Renal cortical epithelial cell (primary cell): ENCODE measurements around the gene RANBP3L. TPM values are rescaled to one million over a fixed set of nuclear protein-coding genes. Genes with fewer than 3 reads are reported as not detected.
"Not testable (repeated sequence)": the region's sequence is repeated elsewhere in the genome, so short reads cannot be mapped to it uniquely, and the experiment has no call there.

Experiments
- DNase-seq: peaks from one replicate; pipeline ENCODE4 v3.0.0-alpha.2; 2011; ENCODE audit warnings: low read depth
- total RNA-seq: library from RNA; depleted of rRNA; stranded (reverse); fragments of >200 nt; gene quantifications from 2 replicates; pipeline ENCODE4 v1.2.3, GENCODE V29; 2014

Gene RANBP3L
- total RNA-seq, 1 donor from 2014 or later, result under 0.01 TPM

DNA sequence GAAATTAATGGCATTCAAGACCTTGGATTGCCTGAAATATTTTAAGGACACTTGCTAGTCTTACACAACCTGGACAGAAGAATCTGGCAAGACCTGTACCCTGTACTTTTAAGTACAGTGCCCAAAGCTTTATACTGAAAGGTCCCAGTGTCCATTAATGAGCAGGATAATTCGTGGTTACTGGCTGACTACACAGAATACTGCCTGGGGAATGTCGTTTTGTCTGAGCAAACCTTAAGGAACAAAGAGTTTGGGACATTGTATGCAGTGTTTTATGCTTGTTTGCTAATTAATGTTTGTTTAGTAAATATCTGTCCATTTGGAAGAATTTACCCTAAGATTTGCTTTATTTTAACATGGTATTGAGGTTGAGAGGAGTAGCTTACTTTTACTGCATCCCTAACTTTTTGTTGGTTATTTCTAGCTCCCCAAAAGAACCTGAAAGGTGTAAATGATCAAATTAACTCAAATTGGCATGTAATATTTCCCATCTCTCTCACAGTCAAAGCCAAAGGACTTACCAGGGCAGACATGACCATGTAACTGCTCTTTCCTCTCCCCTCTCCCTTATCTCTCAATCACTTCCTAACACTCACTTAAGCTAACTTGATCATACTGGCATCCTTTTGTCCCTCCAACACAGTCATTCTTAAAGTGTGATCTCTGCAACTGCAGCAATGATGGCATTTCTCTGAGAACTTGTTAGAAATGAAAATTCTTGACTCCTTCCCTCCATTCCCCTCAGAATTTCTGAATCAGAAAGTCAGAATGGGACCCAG is 15.7 kb downstream of the RANBP3L start:
- no peak for DNase-seq

DNA sequence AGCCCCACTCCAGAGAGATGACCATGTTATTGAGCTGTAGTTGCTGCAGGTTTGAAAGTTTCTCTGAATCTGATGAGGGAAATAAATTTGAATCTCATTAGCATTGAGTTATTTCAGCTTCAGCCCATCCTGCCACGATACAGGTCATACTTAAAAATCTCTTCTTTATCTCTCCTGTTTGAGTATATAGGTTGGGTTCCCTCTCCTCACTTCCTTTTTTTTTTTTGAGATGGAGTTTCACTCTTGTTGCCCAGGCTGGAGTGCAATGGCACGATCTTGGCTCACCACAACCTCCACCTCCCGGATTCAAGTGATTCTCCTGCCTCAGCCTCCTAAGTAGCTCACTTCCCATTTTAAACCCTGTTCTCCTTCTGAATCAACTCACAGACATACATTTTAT is 17.9 kb downstream of the RANBP3L start:
- DNase-seq, result not testable (repeated sequence)

DNA sequence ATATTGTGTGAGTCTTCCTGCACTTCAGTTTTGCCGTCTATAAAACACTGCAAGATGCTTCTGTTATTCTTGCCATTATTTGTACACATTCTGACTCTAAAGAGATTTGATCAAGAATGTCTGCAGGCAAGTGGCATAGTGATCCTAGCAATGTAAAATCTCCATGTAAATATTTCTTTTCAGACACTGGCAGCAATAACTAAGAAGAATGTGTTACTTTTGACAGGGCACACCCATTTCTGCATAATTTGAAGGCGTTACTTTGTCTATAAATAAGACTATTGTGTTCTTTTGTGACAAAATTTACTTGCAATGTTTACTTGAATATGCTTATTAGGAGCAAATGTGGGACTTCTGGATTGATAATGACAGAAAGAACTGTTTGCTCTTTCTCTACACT is 20.1 kb downstream of the RANBP3L start:
- no peak for DNase-seq

DNA sequence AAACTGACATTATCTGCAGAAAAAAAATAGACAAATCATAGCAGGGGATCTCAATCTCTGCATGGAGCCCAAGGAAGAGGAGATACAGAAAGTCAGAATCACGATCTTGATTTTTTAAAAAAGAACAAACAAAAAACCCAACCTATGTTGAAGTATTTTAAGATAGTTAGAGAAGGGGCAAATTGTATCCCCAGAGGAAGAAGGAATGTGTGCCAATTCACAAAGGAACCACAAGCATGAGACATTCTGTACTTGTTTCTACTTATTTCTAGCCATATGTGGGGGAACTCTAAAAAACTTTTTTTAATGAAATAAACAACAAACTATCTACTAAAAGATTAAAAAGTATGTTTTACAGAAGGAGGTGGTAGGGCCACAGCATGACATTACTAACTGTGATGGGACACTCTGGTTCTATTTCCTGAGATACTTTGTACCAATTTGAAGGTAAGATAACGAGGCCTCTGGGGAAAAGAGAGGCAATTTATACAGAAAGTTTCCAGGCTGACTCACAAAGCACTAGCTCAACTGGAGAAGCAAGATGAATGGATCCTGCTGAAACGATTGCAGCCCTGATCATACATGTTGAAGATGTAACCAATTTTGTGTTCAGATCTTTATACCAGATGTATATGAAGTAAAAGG is 22.5 kb downstream of the RANBP3L start:
- DNase-seq, result no peak

DNA sequence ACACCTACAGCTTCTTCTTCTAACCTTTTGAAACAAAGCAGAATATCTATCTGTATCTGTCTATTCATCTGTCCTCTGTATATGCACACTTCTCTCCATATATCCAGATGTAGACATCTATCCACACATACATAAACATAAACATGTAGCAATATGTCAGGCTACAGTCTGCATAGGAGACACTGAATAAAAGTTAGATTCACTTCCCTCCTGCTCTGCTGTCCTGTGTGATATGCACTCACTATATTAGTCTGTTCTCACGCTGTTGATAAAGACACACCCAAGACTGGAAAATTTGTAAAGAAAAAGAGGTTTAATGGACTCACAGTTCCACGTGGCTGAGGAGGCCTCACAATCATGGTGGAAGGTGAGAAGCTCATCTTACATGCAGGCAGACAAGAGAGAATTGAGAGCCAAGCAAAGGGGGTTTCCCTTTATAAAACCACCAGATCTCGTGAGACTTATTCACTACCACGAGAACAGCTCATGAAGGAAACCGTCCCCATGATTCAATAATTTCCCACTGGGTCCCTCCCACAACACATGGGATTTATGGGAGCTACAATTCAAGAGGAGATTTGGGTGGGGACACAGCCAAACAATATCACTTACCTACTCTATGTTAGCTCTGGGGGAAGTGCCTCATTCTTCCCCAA is 24.1 kb downstream of the RANBP3L start:
- DNase-seq, result no peak

DNA sequence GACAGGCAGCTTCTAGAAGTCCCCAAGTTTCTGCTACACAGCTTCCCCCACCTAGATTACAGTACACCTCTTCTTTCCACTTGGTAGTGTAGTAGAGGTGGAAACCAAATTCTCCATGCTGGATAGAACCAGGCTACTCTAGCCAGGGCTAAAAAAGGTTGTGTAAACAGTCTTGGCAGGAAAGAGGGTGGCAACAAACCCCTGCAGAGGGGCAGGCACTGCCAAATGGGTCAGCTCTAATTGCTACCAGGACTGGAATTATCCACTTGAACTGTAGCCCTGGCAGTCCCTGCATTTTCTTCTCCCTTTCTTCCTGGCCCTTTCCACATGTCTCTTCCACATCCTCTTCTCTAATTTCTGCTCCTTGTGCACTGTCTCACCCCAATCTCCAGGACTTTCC is 24.8 kb downstream of the RANBP3L start:
- DNase-seq, result no peak

DNA sequence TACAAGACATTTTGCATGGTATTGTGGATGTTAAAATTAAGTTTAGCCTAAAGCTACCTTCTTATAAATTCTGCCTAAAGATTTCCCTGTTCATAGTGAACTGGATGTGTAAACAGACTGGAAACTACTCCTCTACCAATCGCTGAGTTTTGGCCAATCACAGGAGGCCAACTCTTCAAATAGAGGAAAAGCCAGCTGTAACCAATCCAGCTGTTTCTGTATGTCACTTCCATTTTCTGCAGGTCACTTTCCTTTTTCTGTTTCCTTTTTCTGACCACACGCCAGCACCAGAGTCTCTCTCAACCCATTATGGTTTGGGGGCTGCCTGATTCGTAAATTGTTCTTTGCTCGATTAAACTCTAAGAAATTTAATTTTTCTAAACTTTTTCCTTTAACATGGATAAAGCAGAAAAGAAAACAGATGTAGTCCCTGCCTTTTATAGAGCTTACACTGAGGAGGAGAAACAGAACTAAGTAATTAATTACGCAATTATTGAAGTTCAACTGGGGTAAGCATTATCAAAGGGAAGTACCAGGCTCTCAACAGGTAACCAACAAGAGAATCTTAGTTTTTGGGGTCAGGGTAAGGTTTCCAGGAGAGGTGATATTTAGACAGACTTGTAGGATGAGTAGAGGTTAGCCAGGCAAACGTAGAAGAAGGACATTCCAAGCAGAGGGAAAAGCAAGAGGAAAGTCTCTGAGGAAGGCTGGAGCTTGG is 27.7 kb downstream of the RANBP3L start:
- no peak for DNase-seq

DNA sequence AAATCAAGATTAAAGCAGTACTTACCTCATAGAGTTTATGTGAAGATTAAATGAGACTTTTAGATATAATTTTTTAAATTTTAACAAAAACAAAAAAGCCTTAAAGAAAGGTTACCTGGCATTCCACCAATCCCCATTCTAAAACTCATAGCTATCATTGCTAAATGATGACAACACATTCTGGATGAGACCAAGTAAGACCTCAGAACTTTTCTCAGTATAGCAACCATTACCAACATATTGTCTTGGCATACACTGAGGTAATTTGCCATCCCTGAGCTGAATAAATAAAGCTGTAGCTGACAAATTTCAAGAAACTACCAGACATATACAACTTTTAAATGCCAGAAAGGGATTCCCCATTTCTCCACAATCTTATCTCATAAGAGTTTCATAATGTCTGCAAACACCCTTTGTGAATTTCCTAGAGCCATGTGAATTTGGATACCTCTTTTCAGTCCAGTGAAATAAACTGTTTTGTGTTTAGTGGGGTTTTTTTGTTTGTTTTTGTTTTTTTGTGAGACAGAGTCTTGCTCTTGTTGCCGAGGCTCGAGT is 29.5 kb downstream of the RANBP3L start:
- no peak for DNase-seq

DNA sequence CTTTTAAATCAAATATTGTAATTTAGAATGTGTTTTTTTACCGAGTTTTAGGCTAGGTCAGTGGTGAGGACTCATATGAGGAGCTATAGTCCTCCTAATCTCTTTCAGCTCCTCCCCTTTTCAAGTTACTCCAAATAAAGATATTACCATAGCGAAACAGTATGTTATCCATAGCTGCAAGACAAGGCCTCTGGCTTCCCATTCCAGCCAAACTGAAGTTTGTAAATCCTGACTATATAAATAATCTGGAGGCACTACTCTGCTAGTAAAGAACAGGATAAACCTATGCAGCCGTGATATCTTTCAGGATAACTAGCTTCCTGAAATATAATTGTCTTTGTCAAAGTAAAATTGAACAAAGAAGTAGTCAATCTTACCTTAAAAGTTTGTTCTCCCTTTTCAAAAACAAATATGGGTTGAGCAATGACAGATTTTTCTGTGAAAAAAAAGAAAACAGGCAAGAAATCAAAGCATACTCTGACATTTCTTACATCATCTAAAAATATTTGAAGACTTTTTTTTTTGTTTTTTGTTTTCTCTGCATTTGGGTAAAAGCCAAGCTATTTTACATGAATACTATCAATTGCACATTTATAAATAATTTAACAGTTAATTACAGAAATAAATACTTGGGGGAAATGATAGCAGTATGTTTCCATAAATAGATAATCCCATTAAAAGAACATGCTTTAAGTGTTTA is 30.7 kb downstream of the RANBP3L start:
- no peak for DNase-seq

DNA sequence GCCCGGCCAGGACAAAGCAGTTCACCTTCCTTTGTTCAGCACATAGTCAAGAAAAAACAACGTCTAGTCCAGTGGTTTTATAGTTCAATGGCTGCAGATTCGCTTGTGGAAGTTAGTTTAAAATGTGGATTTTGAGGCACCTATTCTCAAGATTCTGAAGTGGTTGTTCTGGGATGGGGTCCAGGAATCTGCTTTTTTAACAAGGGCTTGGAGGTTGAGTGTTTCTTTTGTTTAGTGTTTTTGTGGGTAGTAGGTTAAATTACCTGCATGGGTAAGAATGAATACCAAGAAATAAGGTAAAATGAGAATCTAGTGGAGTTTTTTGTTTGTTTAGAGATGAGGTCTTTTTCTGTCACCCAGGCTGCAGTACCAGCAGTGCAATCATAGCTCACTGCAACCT is 31.5 kb downstream of the RANBP3L start:
- DNase-seq, result no peak

DNA sequence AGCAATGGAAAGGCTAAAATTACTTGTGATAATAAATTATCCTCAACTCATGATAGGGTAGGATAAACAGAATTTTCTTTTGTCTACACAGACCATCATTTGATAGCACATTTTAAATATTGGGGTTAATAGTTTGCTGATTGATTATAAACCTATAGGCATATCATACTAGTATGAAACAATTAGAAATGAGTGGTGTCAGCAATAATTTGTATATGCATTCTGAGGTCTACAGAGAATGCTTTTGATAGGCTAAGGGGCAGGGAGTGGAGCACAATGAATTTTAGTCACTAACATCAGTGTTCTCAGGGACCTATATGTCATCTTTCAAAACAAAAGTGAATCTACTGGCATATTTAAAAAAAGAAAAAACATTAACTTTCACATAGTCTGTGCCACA is 32.2 kb downstream of the RANBP3L start:
- DNase-seq, result no peak

DNA sequence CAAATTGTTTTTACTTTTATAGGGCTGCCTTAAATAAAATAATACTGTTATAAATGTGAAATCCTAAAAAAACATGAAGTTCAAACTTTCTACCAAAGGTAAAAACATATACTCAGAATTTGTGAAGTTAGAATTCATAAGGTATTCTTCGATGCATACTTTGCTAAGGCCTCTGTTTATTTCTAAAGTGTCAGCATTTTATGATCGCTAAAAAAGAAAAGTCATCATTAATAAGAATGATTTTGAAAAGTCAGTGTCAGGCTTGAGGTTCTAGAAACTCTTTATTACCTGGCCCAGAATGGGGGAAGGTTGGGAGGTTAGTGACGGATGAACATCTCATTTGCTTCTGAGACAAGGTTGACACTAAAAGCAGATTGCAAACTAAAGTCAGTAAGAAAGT is 33.8 kb downstream of the RANBP3L start:
- DNase-seq, result no peak

DNA sequence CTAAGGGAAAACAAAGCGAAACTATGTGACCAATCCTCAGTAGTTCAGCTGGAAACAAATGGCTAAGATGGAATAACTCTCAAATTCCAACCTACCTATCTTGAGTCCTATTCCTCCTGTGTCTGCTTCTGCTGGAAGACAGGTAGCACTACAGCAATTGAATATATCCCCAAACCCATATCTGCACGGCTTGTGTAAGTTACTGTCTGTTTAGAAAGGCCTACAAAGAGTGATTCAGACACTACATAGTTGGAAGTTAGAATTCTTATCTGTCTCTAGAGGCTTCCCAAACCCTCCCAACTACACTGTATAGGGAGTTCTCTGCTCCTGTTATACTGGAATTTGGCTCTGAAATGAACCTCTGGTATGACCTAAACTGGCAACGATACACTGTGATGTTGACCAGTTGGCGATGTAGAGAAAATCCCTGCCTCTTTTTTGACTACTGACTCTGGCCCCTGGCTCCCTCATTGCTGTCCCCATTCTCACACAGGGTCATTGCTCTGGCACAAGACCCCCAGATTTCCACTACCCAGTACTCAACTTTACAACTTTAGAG is 37.4 kb downstream of the RANBP3L start:
- DNase-seq, result no peak

DNA sequence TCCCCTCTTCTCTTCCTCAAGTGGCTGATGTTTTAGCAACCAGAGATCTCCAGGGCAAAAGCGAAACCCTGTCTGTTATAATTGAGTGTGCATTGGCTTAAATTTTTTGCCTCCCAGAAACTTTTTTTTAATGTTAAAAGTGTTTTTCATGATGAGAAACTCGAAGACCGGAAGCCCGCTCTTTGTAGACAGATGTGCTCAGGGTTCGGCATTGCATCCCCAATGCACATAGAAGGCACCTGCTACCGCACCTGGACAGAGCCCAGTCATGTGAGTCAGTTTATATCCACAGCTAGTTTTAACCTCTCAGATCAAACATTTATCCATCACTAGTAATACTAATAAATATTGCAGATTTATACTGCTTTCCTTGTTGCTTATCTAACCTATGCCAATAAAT is 40.5 kb downstream of the RANBP3L start:
- no peak for DNase-seq

DNA sequence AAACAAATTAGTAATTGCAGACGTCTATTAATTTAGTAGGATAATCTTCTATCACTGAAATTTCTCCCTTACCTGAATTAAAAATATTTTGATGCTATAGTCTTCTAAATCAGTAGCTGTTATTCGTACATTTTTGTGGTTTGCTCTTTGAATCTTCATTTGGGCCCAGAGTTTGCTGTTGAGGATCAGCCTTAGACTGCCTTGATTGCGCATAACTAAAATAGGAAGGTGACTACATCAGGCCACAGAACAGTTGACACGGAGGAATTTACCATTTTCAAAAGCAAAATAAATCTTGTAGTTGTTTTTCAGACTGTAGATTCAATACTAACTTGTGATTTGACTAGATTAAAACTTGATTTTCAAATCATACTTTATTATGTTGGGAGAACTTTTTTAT is 48.1 kb downstream of the RANBP3L start:
- no peak for DNase-seq

DNA sequence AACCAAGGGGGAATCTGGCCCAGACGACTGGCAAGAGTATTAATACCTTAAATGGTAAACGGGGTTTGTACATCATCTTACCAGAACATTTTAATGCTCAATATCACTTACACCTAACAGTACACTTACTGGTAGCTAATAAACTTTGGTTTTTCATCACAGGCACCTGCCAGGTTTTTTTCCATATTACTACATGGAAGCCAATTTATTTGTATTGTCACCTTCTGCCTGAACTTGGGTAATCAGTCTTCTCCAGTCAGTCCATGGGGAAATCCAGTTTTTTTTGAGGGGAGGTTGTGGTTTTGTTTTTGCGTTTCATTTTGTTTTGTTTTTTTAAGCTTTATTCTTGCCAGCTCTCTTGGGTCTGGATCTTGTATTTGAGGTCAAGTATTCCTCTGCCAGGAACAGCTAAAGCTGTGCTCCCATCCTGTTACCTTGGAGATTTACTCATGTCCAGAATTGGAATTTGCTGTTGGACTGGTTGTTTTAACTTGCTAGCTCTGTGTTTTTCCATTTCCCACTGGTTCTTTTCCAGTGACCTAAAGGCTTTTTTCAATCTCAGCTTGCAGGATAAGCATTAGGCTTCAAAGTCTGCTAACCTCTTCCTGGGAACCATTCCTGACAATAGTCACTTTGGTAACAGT is 48.9 kb downstream of the RANBP3L start:
- peak; percentile 48 for DNase-seq

DNA sequence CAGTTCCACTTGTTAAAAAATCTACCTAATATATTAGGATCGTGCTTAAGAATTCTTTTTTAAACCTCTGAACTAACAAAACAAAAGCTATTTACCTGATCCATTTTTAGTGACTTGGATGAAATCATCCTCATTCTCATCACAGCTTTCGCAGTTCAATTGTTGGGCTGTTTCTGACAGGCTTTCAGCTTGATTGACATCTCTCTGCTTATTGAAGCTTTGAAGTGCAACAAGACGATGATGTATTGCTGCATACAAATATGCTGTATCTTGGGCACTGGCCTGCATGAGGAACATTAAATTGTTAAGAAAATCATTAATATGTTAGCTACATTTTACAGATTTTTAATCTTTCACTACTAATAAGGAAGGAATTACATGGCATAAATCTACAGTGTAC is 50.5 kb downstream of the RANBP3L start:
- DNase-seq, result no peak

DNA sequence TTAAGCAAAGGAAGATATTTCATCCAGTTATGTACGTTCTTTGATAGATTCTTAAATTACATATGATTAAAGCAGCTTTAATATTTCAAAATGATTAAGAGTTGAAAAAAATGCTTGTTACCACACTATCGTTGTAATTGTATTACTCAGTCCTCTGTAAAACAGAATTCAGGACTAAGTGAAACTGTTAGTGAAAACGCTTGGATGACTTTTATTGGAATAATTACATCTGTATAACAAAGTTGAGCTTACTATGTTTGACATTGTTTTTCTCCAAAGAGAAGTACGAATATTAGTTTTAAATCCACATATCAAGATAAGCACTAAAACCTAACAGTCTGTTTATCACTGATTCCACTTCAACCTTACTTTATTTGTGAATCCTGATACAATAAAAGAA is 51.3 kb downstream of the RANBP3L start:
- no peak for DNase-seq

DNA sequence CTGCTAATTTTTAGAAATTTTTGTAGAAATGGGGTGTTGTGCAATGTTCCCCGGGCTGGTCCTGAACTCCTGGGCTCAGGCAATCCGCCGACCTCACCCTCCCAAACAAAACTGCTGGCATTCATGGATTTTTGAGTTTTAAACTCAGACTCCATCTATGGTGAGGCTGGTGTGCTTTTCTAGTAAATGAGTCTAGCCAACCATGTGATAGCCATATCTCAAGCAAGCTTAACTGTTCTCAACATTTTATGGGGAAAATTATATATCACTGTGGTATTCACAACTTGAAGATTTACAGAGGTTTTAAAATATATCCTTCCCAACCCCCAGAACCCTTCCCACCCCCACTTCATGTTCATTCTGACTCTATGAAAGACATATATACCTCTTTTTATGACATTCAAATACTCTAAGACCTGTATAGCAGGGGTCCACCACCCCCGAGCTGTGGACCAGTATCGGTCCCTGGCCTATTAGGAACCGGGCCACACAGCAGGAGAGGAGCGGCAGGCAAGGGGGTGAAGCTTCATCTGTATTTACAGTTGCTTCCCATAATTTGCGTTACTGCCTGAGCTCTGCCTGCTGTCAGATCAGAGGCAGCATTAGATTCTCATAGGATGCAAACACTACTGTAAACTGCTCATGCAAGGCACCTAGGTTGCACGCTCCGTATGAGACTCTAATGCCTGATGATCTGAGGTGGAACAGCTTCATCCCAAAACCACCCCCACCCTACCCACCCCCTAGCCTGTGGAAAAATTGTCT is 55.5 kb downstream of the RANBP3L start:
- no peak for DNase-seq

DNA sequence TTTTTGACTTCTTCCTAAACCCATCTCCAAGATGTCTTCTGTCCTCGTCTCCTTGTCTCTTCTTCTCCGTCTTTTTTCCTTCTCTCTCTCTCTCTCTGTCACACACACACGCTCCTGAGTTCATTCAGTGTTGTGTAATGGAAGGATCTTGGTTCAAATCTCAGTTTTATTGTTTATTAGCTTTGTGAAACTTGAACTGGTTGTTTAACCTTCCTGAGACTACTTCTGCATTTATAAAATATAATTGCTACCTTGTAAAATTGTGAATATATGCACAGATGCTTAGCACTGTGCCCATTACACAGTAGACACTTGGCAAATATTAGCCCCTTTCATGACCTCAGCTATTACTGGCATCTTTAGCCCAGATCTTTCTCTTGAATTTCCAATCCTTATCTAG is 57.6 kb downstream of the RANBP3L start:
- no peak for DNase-seq
